NB4 (cell line): Measurements from ENCODE around the gene IRF5.

ENCODE experiments used
- CTCF ChIP-seq: IDR thresholded peaks from one replicate; pipeline ENCODE4 v1.5.1; 2012; ENCODE audit warnings: low read depth, low read length
- POLR2A ChIP-seq: IDR thresholded peaks from 2 replicates; pipeline ENCODE4 v1.6.1; 2011; ENCODE audit warnings: mild to moderate bottlenecking; ENCODE audit not compliant: insufficient read length; ENCODE audit errors: extremely low read depth

- TF ChIP-seq CTCF, result no peak
- TF ChIP-seq POLR2A, result no peak
Observed at GRCh38 chr7:128986609-128987008, 48.9 kb downstream of the IRF5 start.
